Caco-2 (cell line): Measurements from ENCODE around the gene PNLIPRP2. TPM values are rescaled to one million over a fixed set of nuclear protein-coding genes. Genes with fewer than 3 reads are reported as not detected.

Experiments
- BruUV-seq: library from RNA; stranded (reverse); fragments of 400-500 nt; replicated peaks from 2 replicates; lab custom pipeline; 2021; lab: Mats Ljungman, UMichigan
- CTCF ChIA-PET: fragments of 300-600 bp; sonication (Branson Sonifier 250); formaldehyde crosslinking; loops from one replicate; lab custom pipeline; 2022; ENCODE audit warnings: antibody characterized with exemption; lab: Charles Lee
- POLR2A ChIA-PET: fragments of 300-600 bp; sonication (Branson Sonifier 250); formaldehyde crosslinking; loops from one replicate; lab custom pipeline; 2022; ENCODE audit warnings: antibody characterized with exemption; lab: Charles Lee
- DNase-seq, 2 experiments: peaks; one replicate each; pipeline versions ENCODE4 v3.0.0 to v3.0.0-alpha.2; 2020 to 2022
- H3K27me3 ChIP-seq: replicated peaks from 2 replicates; pipeline ENCODE4 v1.6.0; 2011; ENCODE audit warnings: low read length; ENCODE audit not compliant: control insufficient read depth, insufficient read depth
- H3K36me3 ChIP-seq: 2 replicates; pipeline ENCODE4 v1.5.1; 2011; ENCODE audit warnings: low read length; ENCODE audit not compliant: control insufficient read depth, insufficient read depth
- H3K4me1 ChIP-seq: fragments of 250-450 bp; sonication (Bioruptor Pico); 2 replicates; pipeline ENCODE4 v1.5.1; 2020; ENCODE audit warnings: mild to moderate bottlenecking
- H3K4me3 ChIP-seq: 2 replicates; pipeline ENCODE4 v1.5.1; 2011; ENCODE audit warnings: low read depth, mild to moderate bottlenecking, control low read depth, low read length
- H3K9me3 ChIP-seq: fragments of 250-450 bp; sonication (Bioruptor Pico); 2 replicates; pipeline ENCODE4 v1.5.1; 2020; ENCODE audit warnings: mild to moderate bottlenecking, moderate library complexity
- H3K27ac Mint-ChIP-seq: one replicate; pipeline ENCODE4 v1.8.0; 2022; ENCODE audit warnings: mixed read lengths; ENCODE audit not compliant: unreplicated experiment
- H3K27me3 Mint-ChIP-seq: one replicate; pipeline ENCODE4 v1.8.0; 2022; ENCODE audit warnings: mixed read lengths; ENCODE audit not compliant: insufficient read depth, unreplicated experiment
- H3K36me3 Mint-ChIP-seq: one replicate; pipeline ENCODE4 v1.8.0; 2022; ENCODE audit warnings: mild to moderate bottlenecking, mixed read lengths; ENCODE audit not compliant: insufficient read depth, unreplicated experiment
- H3K4me1 Mint-ChIP-seq: one replicate; pipeline ENCODE4 v1.8.0; 2022; ENCODE audit warnings: low read depth, mixed read lengths; ENCODE audit not compliant: unreplicated experiment
- H3K4me3 Mint-ChIP-seq: one replicate; pipeline ENCODE4 v1.8.0; 2022; ENCODE audit warnings: mild to moderate bottlenecking, moderate library complexity, mixed read lengths; ENCODE audit not compliant: unreplicated experiment
- H3K9me3 Mint-ChIP-seq: one replicate; pipeline ENCODE4 v1.8.0; 2022; ENCODE audit warnings: mixed read lengths; ENCODE audit not compliant: unreplicated experiment
- CTCF ChIP-seq, 2 experiments: fragments of 200-600 bp in 1 of 2; IDR thresholded peaks; 1 replicate in 1 of 2; 2 replicates in 1 of 2; pipeline versions ENCODE4 v1.5.1 to v1.8.0; 2011 to 2022; ENCODE audit warnings: antibody characterized with exemption in 1 of 2, control low read depth in 1 of 2, inconsistent platforms in 1 of 2, low read depth in 1 of 2, low read length in 1 of 2, mild to moderate bottlenecking in 1 of 2, moderate library complexity in 1 of 2; ENCODE audit not compliant: insufficient read depth in 1 of 2, severe bottlenecking in 1 of 2, unreplicated experiment in 1 of 2
- intact Hi-C: fragments of 100-400 bp; cut with micrococcal nuclease; formaldehyde crosslinking; loops from one replicate; pipeline ENCODE4 v1.10.0; 2022; ENCODE audit not compliant: unreplicated experiment
- total RNA-seq: library from RNA; stranded (reverse); gene quantifications from 2 replicates; pipeline ENCODE4 v1.2.3, GENCODE V29; 2022

PNLIPRP2 gene
- total RNA-seq, 1 experiment from 2014 or later, result 1.00 TPM

GRCh38 chr10:116629340-116629739 lies 8.6 kb downstream of the PNLIPRP2 start:
- Mint-ChIP-seq H3K9me3 (no peaks in the 10 kb centered on the region), H3K36me3 (no peaks in the 10 kb centered on the region), H3K4me1 (no peaks in the 10 kb centered on the region), H3K27ac (no peak overlapping the region), H3K4me3 (no peak overlapping the region), H3K27me3 (no peaks in the 10 kb centered on the region)
- Histone ChIP-seq H3K4me3 (no peak overlapping the region), H3K9me3 (no peaks in the 10 kb centered on the region), H3K36me3 (no peaks in the 10 kb centered on the region), H3K4me1 (no peaks in the 10 kb centered on the region), H3K27me3 (no peaks in the 10 kb centered on the region)
- intact Hi-C loops, result loop anchor here (10.0 kb wide), 1 partner anchor 545 kb away; no protein-coding TSS in a partner anchor
- no peak for DNase-seq
- BruUV-seq, result no TSS peak
- ChIA-PET POLR2A (no interaction called here), CTCF (interaction anchor here (0.7 to 0.9 kb wide), 2 partner anchors 537 to 545 kb away, joined by 3 to 4 read pairs; no protein-coding TSS in a partner anchor)
- TF ChIP-seq CTCF (IDR thresholded peaks at IDR 0.05; ENCODE audit: insufficient read depth in 1 of 2, low read depth in 1 of 2, low read length in 1 of 2, severe bottlenecking in 1 of 2, unreplicated experiment in 1 of 2), result no peak

GRCh38 chr10:116630020-116630419 lies 9.3 kb downstream of the PNLIPRP2 start:
- Mint-ChIP-seq H3K4me1 (no peaks in the 10 kb centered on the region), H3K36me3 (no peaks in the 10 kb centered on the region), H3K4me3 (no peak overlapping the region), H3K9me3 (no peaks in the 10 kb centered on the region), H3K27ac (no peak overlapping the region), H3K27me3 (no peaks in the 10 kb centered on the region)
- no peak overlapping the region for H3K4me3 ChIP-seq
- TF ChIP-seq CTCF (IDR thresholded peaks at IDR 0.05; ENCODE audit: insufficient read depth in 1 of 2, low read depth in 1 of 2, low read length in 1 of 2, severe bottlenecking in 1 of 2, unreplicated experiment in 1 of 2), result no peak
- CTCF ChIA-PET, result no interaction called here
- BruUV-seq, result no TSS peak
- intact Hi-C loops, result no loop called here
- DNase-seq, result no peak
- H3K9me3 ChIP-seq, result no peaks in the 10 kb centered on the region
- POLR2A ChIA-PET, result no interaction called here
- no peaks in the 10 kb centered on the region for H3K4me1 ChIP-seq
- H3K27me3 ChIP-seq, result no peaks in the 10 kb centered on the region
- H3K36me3 ChIP-seq, result no peaks in the 10 kb centered on the region

- Histone ChIP-seq H3K27me3 (no peaks in the 10 kb centered on the region), H3K9me3 (no peaks in the 10 kb centered on the region), H3K4me3 (no peak overlapping the region), H3K36me3 (no peaks in the 10 kb centered on the region), H3K4me1 (no peaks in the 10 kb centered on the region)
- Mint-ChIP-seq H3K4me3 (no peak overlapping the region), H3K27me3 (peaks cover 3% of the 10 kb centered on the region), H3K4me1 (no peaks in the 10 kb centered on the region), H3K36me3 (no peaks in the 10 kb centered on the region), H3K27ac (no peak overlapping the region), H3K9me3 (no peaks in the 10 kb centered on the region)
- no TSS peak for BruUV-seq
- ChIA-PET POLR2A (no interaction called here), CTCF (no interaction called here)
- DNase-seq, result no peak
- no peak for TF ChIP-seq CTCF (IDR thresholded peaks at IDR 0.05; ENCODE audit: insufficient read depth in 1 of 2, low read depth in 1 of 2, low read length in 1 of 2, severe bottlenecking in 1 of 2, unreplicated experiment in 1 of 2)
- intact Hi-C loops, result no loop called here
These were observed 11.1 kb downstream of the PNLIPRP2 start for GRCh38 chr10:116631871-116632295.
